Parathyroid adenoma (tissue), 2 donors: Measurements from ENCODE around the gene MMEL1.

ENCODE experiments used
- H2AFZ ChIP-seq: fragments of 300-600 bp; sonication (generic); one replicate; pipeline ENCODE4 v1.7.0; 2017; ENCODE audit warnings: antibody characterized with exemption, mild to moderate bottlenecking
- H3K27ac ChIP-seq: fragments of 300-600 bp; sonication (generic); one replicate; pipeline ENCODE4 v1.7.0; 2017
- H3K27me3 ChIP-seq: fragments of 300-600 bp; sonication (generic); one replicate; pipeline ENCODE4 v1.7.0; 2017; ENCODE audit warnings: low read length; ENCODE audit not compliant: control insufficient read depth, insufficient read depth
- H3K36me3 ChIP-seq: fragments of 300-600 bp; sonication (generic); one replicate; pipeline ENCODE4 v1.7.0; 2017; ENCODE audit warnings: low read length; ENCODE audit not compliant: control insufficient read depth, insufficient read depth
- H3K4me1 ChIP-seq: fragments of 300-600 bp; sonication (generic); one replicate; pipeline ENCODE4 v1.7.0; 2017; ENCODE audit warnings: control low read depth
- H3K4me2 ChIP-seq: fragments of 300-600 bp; sonication (generic); one replicate; pipeline ENCODE4 v1.7.0; 2017; ENCODE audit warnings: low read length
- H3K4me3 ChIP-seq: fragments of 300-600 bp; sonication (generic); one replicate; pipeline ENCODE4 v1.7.0; 2017; ENCODE audit warnings: low read depth, low read length
- H3K79me2 ChIP-seq: fragments of 300-600 bp; sonication (generic); one replicate; pipeline ENCODE4 v1.7.0; 2017; ENCODE audit warnings: control low read depth
- H3K9ac ChIP-seq: fragments of 300-600 bp; sonication (generic); one replicate; pipeline ENCODE4 v1.7.0; 2017; ENCODE audit warnings: mild to moderate bottlenecking
- H3K9me3 ChIP-seq: fragments of 300-600 bp; sonication (generic); one replicate; pipeline ENCODE4 v1.7.0; 2017; ENCODE audit warnings: low read length; ENCODE audit not compliant: control insufficient read depth
- CTCF ChIP-seq: fragments of 300-600 bp; sonication (generic); IDR thresholded peaks from one replicate; pipeline ENCODE4 v1.7.0; 2017; ENCODE audit warnings: antibody characterized with exemption, mild to moderate bottlenecking
- donor health status: primary hyperparathyroidism.

MMEL1 gene

GRCh38 chr1:2631136-2632050, 1.4 kb downstream of the MMEL1 start:
- no peak for TF ChIP-seq CTCF
- H3K27me3 ChIP-seq: no peaks in the 10 kb centered on the region
- H3K9ac ChIP-seq: no peak overlapping the region

DNA sequence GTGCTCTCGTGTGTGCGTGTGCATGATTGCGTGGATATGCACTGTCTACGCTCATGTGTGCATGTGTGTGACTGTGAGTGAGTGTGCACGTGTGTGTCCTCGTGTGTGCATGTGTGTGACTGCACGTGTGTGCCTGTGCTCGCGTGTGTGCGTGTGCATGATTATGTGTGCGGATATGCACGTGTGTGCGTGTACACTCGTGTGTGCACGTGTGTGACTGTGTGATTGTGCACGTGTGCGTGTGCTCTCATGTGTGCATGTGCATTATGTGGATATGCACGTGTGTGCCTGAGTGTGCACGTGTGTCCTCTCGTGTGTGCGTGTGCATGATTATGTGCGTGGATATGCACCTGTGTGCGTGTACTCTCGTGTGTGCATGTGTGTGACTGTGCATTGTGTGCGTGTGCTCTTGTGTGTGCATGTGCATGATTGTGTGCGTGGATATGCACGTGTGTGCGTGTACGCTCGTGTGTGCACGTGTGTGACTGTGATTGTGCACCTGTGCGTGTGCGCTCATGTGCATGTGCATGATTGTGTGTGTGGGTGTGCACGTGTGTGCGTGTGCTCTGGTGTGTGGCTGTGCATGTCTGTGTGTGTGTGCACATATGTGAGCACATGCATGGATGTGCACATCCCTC, 2.2 kb downstream of the MMEL1 start:
- Histone ChIP-seq H3K27ac (no peak overlapping the region), H3K9me3 (no peaks in the 10 kb centered on the region), H3K4me1 (no peaks in the 10 kb centered on the region), H3K4me2 (no peak overlapping the region), H3K27me3 (no peaks in the 10 kb centered on the region), H3K9ac (no peak overlapping the region), H3K36me3 (no peaks in the 10 kb centered on the region), H3K79me2 (no peaks in the 10 kb centered on the region), H2AFZ (no peak overlapping the region), H3K4me3 (no peak overlapping the region)
- no peak for TF ChIP-seq CTCF

More at GRCh38 chr1:2631136-2632050, 1.4 kb downstream of the MMEL1 start:
- Histone ChIP-seq H3K4me1 (no peaks in the 10 kb centered on the region), H3K4me3 (no peak overlapping the region), H3K9me3 (no peaks in the 10 kb centered on the region), H3K4me2 (no peak overlapping the region), H2AFZ (no peak overlapping the region), H3K27ac (no peak overlapping the region), H3K36me3 (no peaks in the 10 kb centered on the region), H3K79me2 (no peaks in the 10 kb centered on the region)

DNA sequence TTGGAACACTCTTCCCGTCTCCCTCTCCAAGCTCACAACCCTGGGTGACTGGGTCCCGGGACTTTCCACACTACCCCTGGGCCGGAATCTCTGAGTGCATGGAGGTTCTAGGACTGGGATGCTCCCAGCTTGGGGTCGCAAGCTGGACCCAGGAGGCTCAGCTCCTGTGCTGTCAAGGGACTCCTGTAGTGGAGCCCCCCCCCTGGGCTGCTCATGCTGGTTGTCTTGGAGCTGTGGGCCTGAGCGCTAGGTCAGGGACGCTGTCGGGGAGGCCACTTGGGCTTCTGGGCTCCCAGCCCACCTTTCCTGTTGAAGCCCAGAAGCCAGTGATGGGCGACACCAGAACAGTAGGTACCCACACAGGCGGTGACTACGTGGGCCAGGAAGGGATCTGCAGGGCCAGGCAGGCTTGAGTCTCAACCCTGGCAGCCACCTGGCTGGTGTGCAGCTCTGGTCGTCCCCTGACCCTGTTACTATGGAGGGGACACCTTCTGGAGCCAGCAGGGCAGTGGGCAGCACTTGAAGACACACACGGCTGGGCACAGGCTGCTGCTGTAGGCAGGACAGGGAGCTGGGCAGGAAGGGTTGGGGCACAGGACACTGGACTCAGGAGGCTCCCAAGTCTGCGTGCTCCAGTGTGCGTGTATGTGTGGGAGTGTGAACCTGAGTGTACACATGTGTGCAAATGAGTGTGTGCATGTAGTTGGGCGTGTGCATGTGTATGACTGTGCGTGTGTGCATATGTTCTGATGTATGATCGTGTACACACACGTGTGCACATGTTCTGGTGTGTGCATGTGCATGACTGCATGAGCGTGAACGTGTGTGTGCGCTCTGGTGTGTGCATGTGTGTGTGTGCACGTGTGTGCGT, 3.0 kb downstream of the MMEL1 start:
- Histone ChIP-seq H3K27me3 (no peaks in the 10 kb centered on the region), H3K9ac (no peak overlapping the region), H2AFZ (no peak overlapping the region), H3K36me3 (no peaks in the 10 kb centered on the region), H3K4me1 (no peaks in the 10 kb centered on the region), H3K4me3 (no peak overlapping the region), H3K4me2 (no peak overlapping the region), H3K9me3 (no peaks in the 10 kb centered on the region), H3K79me2 (no peaks in the 10 kb centered on the region), H3K27ac (no peak overlapping the region)
- no peak for TF ChIP-seq CTCF

DNA sequence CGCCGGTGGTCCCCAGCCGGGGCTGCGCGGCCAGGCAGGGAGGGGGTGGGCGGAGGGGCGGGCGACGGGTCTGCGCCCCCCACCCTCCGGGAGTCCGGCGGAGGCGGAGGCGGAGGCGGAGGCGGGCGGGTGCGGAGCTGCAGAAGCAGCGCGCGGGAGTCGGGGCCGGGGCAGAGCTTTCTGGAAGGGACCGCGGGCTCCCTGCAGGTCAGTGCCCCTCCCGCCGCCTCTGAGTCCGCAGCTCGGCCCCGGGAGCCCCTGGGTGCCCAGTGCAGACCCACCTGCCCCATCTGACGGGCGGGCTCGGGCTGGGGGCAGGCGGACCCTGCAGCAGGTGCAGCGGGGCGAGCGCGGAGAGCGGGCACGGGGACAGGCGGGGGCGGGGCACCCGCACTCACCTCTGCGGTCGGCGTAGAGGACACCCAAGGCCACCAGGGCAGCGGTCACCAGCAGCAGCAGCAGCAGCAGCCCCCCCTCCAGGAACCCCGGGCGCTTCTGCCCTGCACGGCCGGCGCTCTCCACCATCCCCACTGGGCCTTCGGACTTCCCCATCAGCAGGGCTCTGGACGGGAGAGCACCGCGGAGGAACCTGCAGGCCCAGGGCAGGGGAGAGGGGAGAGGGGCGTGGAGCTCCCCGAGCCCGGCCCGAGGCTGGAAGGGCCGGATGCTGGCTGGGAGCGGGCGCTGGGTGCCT, 3.7 kb downstream of the MMEL1 start:
- Histone ChIP-seq H3K79me2 (no peaks in the 10 kb centered on the region), H3K4me2 (peak overlapping the region; percentile 47), H3K4me1 (no peaks in the 10 kb centered on the region), H2AFZ (no peak overlapping the region), H3K4me3 (no peak overlapping the region), H3K9me3 (no peaks in the 10 kb centered on the region), H3K27ac (no peak overlapping the region), H3K36me3 (no peaks in the 10 kb centered on the region), H3K27me3 (no peaks in the 10 kb centered on the region), H3K9ac (no peak overlapping the region)
- TF ChIP-seq CTCF: no peak
